ENCODE data around the gene NUDT22.

Gene NUDT22

GRCh38 chr11:64225608-64226506, at the start of gene NUDT22, which contains the start of gene TRPT1:
TSS of gene NUDT22 (plus strand) at chr11:64226274. CDS start at chr11:64226653, 379 bp downstream.
TSS of gene TRPT1 (minus strand) at chr11:64226186. CDS start at chr11:64225860, 326 bp downstream.
- in situ Hi-C loops (cut with MboI; ENCODE audit: low sequenced_read_pairs), result loop anchor here (25.0 kb wide), 1 partner anchor 111 kb away; the partner anchor contains the start of gene CCDC88B

GRCh38 chr11:64176751-64177150, 49.3 kb upstream of the NUDT22 start:
- in situ Hi-C loops (cut with MboI; ENCODE audit: low sequenced_read_pairs), result no loop called here

GRCh38 chr11:64178203-64178602, 47.9 kb upstream of the NUDT22 start:
- in situ Hi-C loops (cut with MboI; ENCODE audit: low sequenced_read_pairs), result no loop called here

GRCh38 chr11:64178951-64179639, 47.0 kb upstream of the NUDT22 start:
- in situ Hi-C loops (cut with MboI; ENCODE audit: low sequenced_read_pairs), result no loop called here

GRCh38 chr11:64180891-64181290, 45.2 kb upstream of the NUDT22 start:
- in situ Hi-C loops (cut with MboI; ENCODE audit: low sequenced_read_pairs), result no loop called here

- in situ Hi-C loops (cut with MboI; ENCODE audit: low sequenced_read_pairs), result no loop called here
Observed at GRCh38 chr11:64181506-64182411, 44.3 kb upstream of the NUDT22 start.

- in situ Hi-C loops (cut with MboI; ENCODE audit: low sequenced_read_pairs), result no loop called here
Observed at GRCh38 chr11:64183890-64184289, 42.2 kb upstream of the NUDT22 start.

GRCh38 chr11:64185175-64185692, 40.8 kb upstream of the NUDT22 start:
- in situ Hi-C loops (cut with MboI; ENCODE audit: low sequenced_read_pairs), result no loop called here

GRCh38 chr11:64185693-64186491, 40.2 kb upstream of the NUDT22 start, which contains the start of gene STIP1:
TSS of gene STIP1 (plus strand) at chr11:64186171. CDS start at chr11:64186262, 91 bp downstream.
- in situ Hi-C loops (cut with MboI; ENCODE audit: low sequenced_read_pairs), result no loop called here

GRCh38 chr11:64186492-64187165, 39.4 kb upstream of the NUDT22 start:
- in situ Hi-C loops (cut with MboI; ENCODE audit: low sequenced_read_pairs), result no loop called here

GRCh38 chr11:64192434-64192833, 33.6 kb upstream of the NUDT22 start:
- in situ Hi-C loops (cut with MboI; ENCODE audit: low sequenced_read_pairs), result no loop called here

- in situ Hi-C loops (cut with MboI; ENCODE audit: low sequenced_read_pairs), result no loop called here
Observed at GRCh38 chr11:64196626-64197025, 29.4 kb upstream of the NUDT22 start.

- in situ Hi-C loops (cut with MboI; ENCODE audit: low sequenced_read_pairs), result no loop called here
Observed at GRCh38 chr11:64198511-64198910, 27.6 kb upstream of the NUDT22 start.

- in situ Hi-C loops (cut with MboI; ENCODE audit: low sequenced_read_pairs), result no loop called here
Observed at GRCh38 chr11:64201543-64201942, 24.5 kb upstream of the NUDT22 start.

- in situ Hi-C loops (cut with MboI; ENCODE audit: low sequenced_read_pairs), result no loop called here
Observed at GRCh38 chr11:64202992-64203391, 23.1 kb upstream of the NUDT22 start.

GRCh38 chr11:64203421-64204079, 22.5 kb upstream of the NUDT22 start:
- in situ Hi-C loops (cut with MboI; ENCODE audit: low sequenced_read_pairs), result no loop called here

GRCh38 chr11:64204080-64204440, 22.0 kb upstream of the NUDT22 start:
- in situ Hi-C loops (cut with MboI; ENCODE audit: low sequenced_read_pairs), result no loop called here

- in situ Hi-C loops (cut with MboI; ENCODE audit: low sequenced_read_pairs), result no loop called here
Observed at GRCh38 chr11:64204464-64204989, 21.5 kb upstream of the NUDT22 start.

Measured in HL-60/S4 treated with phorbol 12-myristate 13-acetate at 8.2 ng/mL for 4 days and 3 days (cell line).